Measurements from ENCODE around the gene CCDC9B. TPM values are rescaled to one million over a fixed set of nuclear protein-coding genes. Genes with fewer than 3 reads are reported as not detected.

CCDC9B gene
- polyA plus RNA-seq, 1 of the 3 experiments (the other 2 are of a cell fraction): 13.7 TPM

DNA sequence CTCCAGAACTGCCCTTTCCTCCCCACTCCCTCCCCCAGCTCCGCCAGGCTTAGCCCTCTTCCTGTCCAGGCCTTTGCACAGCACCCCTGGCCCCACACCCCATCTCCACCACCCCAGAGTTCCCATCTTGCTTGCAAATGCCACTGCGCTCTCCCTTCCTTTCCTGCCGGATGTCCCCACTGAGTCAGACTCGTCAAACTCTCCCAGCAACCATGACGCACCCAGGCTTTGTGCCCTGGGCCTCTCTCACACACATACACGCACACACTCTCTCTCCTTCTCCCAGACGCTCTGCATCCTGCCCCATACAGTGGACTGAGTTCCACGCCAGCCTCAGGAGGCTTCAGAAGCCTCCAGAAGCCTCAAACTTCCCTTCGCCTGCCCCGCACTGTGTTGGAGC lies 2.8 kb upstream of the CCDC9B start:
- H3K36me3 ChIP-seq (replicated peaks in 1 of 2; ENCODE audit: control insufficient read depth in 1 of 2, insufficient read depth in 2 of 2, low read length in 1 of 2): no peaks in the 10 kb centered on the region
- TF ChIP-seq EP300 (IDR thresholded peaks at IDR 0.05; ENCODE audit: borderline replicate concordance in 1 of 2, low read depth in 1 of 2, low read length in 1 of 2) (peak in 1 of 2 experiments; percentile 71; a peak in 1 of 4 replicates), ELF1 (IDR thresholded peaks at IDR 0.05) (no peak), FOSL2 (IDR thresholded peaks at IDR 0.05; ENCODE audit: borderline replicate concordance, low read depth) (peak; percentile 88; the same call in 1 of the 2 replicates), POLR2AphosphoS5 (IDR thresholded peaks at IDR 0.05; ENCODE audit: low read depth, low read length) (peak; percentile 66; the same call in 1 of the 2 replicates), JUND (IDR thresholded peaks at IDR 0.05) (no peak; the same call in 1 of the 2 replicates), MEF2A (IDR thresholded peaks at IDR 0.05; ENCODE audit: borderline replicate concordance, low read depth) (no peak), MXI1 (IDR thresholded peaks at IDR 0.05; ENCODE audit: low read depth, low read length) (no peak), GABPA (IDR thresholded peaks at IDR 0.05; ENCODE audit: low read depth) (peak; percentile 57; the same call in 1 of the 2 replicates), RFX5 (IDR thresholded peaks at IDR 0.05; ENCODE audit: low read length) (peak; percentile 97), FOXM1 (IDR thresholded peaks at IDR 0.05; ENCODE audit: low read depth) (no peak), TCF12 (IDR thresholded peaks at IDR 0.05) (peak; percentile 64), TAF1 (IDR thresholded peaks at IDR 0.05; ENCODE audit: borderline replicate concordance, low read depth, low read length) (peak; percentile 69), NFIC (IDR thresholded peaks at IDR 0.05; ENCODE audit: borderline replicate concordance) (peak; percentile 74), RCOR1 (IDR thresholded peaks at IDR 0.05; ENCODE audit: low read length) (no peak)
- TF ChIP-seq, protein P1, sequence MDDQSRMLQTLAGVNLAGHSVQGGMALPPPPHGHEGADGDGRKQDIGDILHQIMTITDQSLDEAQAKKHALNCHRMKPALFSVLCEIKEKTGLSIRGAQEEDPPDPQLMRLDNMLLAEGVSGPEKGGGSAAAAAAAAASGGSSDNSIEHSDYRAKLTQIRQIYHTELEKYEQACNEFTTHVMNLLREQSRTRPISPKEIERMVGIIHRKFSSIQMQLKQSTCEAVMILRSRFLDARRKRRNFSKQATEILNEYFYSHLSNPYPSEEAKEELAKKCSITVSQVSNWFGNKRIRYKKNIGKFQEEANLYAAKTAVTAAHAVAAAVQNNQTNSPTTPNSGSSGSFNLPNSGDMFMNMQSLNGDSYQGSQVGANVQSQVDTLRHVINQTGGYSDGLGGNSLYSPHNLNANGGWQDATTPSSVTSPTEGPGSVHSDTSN (IDR thresholded peaks at IDR 0.05): peak; percentile 56; the same call in 1 of the 2 replicates
- TF ChIP-seq, protein P2, sequence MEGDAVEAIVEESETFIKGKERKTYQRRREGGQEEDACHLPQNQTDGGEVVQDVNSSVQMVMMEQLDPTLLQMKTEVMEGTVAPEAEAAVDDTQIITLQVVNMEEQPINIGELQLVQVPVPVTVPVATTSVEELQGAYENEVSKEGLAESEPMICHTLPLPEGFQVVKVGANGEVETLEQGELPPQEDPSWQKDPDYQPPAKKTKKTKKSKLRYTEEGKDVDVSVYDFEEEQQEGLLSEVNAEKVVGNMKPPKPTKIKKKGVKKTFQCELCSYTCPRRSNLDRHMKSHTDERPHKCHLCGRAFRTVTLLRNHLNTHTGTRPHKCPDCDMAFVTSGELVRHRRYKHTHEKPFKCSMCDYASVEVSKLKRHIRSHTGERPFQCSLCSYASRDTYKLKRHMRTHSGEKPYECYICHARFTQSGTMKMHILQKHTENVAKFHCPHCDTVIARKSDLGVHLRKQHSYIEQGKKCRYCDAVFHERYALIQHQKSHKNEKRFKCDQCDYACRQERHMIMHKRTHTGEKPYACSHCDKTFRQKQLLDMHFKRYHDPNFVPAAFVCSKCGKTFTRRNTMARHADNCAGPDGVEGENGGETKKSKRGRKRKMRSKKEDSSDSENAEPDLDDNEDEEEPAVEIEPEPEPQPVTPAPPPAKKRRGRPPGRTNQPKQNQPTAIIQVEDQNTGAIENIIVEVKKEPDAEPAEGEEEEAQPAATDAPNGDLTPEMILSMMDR (IDR thresholded peaks at IDR 0.05): no peak
- TF ChIP-seq, protein P3, sequence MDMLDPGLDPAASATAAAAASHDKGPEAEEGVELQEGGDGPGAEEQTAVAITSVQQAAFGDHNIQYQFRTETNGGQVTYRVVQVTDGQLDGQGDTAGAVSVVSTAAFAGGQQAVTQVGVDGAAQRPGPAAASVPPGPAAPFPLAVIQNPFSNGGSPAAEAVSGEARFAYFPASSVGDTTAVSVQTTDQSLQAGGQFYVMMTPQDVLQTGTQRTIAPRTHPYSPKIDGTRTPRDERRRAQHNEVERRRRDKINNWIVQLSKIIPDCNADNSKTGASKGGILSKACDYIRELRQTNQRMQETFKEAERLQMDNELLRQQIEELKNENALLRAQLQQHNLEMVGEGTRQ (IDR thresholded peaks at IDR 0.05; ENCODE audit: borderline replicate concordance, low read depth, low read length): no peak
- TF ChIP-seq, protein P4, sequence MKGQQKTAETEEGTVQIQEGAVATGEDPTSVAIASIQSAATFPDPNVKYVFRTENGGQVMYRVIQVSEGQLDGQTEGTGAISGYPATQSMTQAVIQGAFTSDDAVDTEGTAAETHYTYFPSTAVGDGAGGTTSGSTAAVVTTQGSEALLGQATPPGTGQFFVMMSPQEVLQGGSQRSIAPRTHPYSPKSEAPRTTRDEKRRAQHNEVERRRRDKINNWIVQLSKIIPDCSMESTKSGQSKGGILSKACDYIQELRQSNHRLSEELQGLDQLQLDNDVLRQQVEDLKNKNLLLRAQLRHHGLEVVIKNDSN (IDR thresholded peaks at IDR 0.05; ENCODE audit: borderline replicate concordance, low read depth): no peak
- TF ChIP-seq, protein P5, sequence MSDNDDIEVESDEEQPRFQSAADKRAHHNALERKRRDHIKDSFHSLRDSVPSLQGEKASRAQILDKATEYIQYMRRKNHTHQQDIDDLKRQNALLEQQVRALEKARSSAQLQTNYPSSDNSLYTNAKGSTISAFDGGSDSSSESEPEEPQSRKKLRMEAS (IDR thresholded peaks at IDR 0.05; ENCODE audit: low read depth): peak; percentile 84
- TF ChIP-seq, protein P6, sequence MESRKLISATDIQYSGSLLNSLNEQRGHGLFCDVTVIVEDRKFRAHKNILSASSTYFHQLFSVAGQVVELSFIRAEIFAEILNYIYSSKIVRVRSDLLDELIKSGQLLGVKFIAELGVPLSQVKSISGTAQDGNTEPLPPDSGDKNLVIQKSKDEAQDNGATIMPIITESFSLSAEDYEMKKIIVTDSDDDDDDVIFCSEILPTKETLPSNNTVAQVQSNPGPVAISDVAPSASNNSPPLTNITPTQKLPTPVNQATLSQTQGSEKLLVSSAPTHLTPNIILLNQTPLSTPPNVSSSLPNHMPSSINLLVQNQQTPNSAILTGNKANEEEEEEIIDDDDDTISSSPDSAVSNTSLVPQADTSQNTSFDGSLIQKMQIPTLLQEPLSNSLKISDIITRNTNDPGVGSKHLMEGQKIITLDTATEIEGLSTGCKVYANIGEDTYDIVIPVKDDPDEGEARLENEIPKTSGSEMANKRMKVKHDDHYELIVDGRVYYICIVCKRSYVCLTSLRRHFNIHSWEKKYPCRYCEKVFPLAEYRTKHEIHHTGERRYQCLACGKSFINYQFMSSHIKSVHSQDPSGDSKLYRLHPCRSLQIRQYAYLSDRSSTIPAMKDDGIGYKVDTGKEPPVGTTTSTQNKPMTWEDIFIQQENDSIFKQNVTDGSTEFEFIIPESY (IDR thresholded peaks at IDR 0.05; ENCODE audit: borderline replicate concordance, low read depth): no peak
- TF ChIP-seq, protein P7, sequence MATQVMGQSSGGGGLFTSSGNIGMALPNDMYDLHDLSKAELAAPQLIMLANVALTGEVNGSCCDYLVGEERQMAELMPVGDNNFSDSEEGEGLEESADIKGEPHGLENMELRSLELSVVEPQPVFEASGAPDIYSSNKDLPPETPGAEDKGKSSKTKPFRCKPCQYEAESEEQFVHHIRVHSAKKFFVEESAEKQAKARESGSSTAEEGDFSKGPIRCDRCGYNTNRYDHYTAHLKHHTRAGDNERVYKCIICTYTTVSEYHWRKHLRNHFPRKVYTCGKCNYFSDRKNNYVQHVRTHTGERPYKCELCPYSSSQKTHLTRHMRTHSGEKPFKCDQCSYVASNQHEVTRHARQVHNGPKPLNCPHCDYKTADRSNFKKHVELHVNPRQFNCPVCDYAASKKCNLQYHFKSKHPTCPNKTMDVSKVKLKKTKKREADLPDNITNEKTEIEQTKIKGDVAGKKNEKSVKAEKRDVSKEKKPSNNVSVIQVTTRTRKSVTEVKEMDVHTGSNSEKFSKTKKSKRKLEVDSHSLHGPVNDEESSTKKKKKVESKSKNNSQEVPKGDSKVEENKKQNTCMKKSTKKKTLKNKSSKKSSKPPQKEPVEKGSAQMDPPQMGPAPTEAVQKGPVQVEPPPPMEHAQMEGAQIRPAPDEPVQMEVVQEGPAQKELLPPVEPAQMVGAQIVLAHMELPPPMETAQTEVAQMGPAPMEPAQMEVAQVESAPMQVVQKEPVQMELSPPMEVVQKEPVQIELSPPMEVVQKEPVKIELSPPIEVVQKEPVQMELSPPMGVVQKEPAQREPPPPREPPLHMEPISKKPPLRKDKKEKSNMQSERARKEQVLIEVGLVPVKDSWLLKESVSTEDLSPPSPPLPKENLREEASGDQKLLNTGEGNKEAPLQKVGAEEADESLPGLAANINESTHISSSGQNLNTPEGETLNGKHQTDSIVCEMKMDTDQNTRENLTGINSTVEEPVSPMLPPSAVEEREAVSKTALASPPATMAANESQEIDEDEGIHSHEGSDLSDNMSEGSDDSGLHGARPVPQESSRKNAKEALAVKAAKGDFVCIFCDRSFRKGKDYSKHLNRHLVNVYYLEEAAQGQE (IDR thresholded peaks at IDR 0.05; ENCODE audit: low read depth, low read length): no peak; the same call in 1 of the 2 replicates
- no peak overlapping the region; the same call in 1 of the 2 replicates for H2AFZ ChIP-seq (ENCODE audit: low read depth)
- no peak overlapping the region for H3K4me3 ChIP-seq (ENCODE audit: low read depth in 2 of 2, low read length in 1 of 2)
- H3K4me1 ChIP-seq (ENCODE audit: control insufficient read depth in 1 of 2, insufficient read depth in 2 of 2, low read depth in 1 of 2, low read length in 1 of 2): peaks cover 43 to 44% of the 10 kb centered on the region in 2 experiments; a peak in 3 of 4 replicates
- no peaks in the 10 kb centered on the region for H3K9me3 ChIP-seq
- H3K9me2 ChIP-seq: no peaks in the 10 kb centered on the region
- peaks cover 41% of the 10 kb centered on the region for H3F3A ChIP-seq (replicated peaks; ENCODE audit: insufficient read depth)
- peak overlapping the region; percentile 57 for H3K4me2 ChIP-seq
- peak overlapping the region; percentile 24 to 98; a peak in 3 of 4 replicates for H3K27ac ChIP-seq (ENCODE audit: low read depth in 2 of 2, low read length in 1 of 2)
- WGBS (ENCODE audit: low lambda C conversion rate): 21% methylated on average over 9 of the region's 10 CpGs
- H3K27me3 ChIP-seq (ENCODE audit: insufficient read depth): no peaks in the 10 kb centered on the region
- peak overlapping the region; percentile 79 for H3K9ac ChIP-seq
- POLR2A ChIA-PET: no interaction called here
- CTCF ChIA-PET: interaction anchor here (1.8 to 70.6 kb wide), 6 partner anchors 2 to 102 kb away, joined by 8 to 2194 read pairs (median 160); partner anchors contain the start of genes ANKRD63, CCDC9B, DISP2 and INAFM2
- H3K79me2 ChIP-seq (ENCODE audit: insufficient read depth): peaks cover 27% of the 10 kb centered on the region
- no peak for DNase-seq
- no peaks in the 10 kb centered on the region for H4K20me1 ChIP-seq (ENCODE audit: insufficient read depth)

Data from SK-N-SH (cell line).